ENCODE measurements around the gene NOC2L. TPM values are rescaled to one million over a fixed set of nuclear protein-coding genes. Genes with fewer than 3 reads are reported as not detected.

Gene NOC2L
- total and polyA plus RNA-seq, 7 experiments from 2014 or later: 46.6 to 88.3 (median 67.9) TPM

GRCh38 chr1:914131-914890 is 44.7 kb downstream of the NOC2L start:
- DNase-seq (peak in 1 of 9 donors; percentile 2), ATAC-seq (no peak)
- Mint-ChIP-seq H3K4me1 (peaks cover 4 to 8% (median 6%) of the 10 kb centered on the region in 7 donors), H3K4me3 (no peak overlapping the region), H3K36me3 (no peaks in the 10 kb centered on the region), H3K27ac (peak overlapping the region in 1 of 9 donors; percentile 14), H3K27me3 (peaks cover 22 to 48% (median 27%) of the 10 kb centered on the region in 5 donors), H3K9me3 (peaks cover 0 to 3% (median 0%) of the 10 kb centered on the region in 11 donors)
- intact Hi-C loops (cut with micrococcal nuclease): no loop called here
- no peaks in the 10 kb centered on the region for H3K9me3 ChIP-seq (ENCODE audit: control insufficient read depth in 2 of 3, low read length in 3 of 3)
- H3K4me1 ChIP-seq (ENCODE audit: control insufficient read depth in 2 of 2, insufficient read depth in 2 of 2, low read length in 2 of 2): no peaks in the 10 kb centered on the region
- H3K4me3 ChIP-seq (ENCODE audit: low read length): no peak overlapping the region
- ChIA-PET CTCF (no interaction called here), POLR2A (no interaction called here)
- H3K36me3 ChIP-seq (ENCODE audit: control insufficient read depth in 2 of 3, insufficient read depth in 3 of 3, low read length in 3 of 3): no peaks in the 10 kb centered on the region
- no peaks in the 10 kb centered on the region for H3K27me3 ChIP-seq (ENCODE audit: control insufficient read depth in 2 of 2, insufficient read depth in 2 of 2, low read length in 2 of 2)
- H3K27ac ChIP-seq (ENCODE audit: low read depth, low read length): no peak overlapping the region

- H3K27ac Mint-ChIP-seq: no peak overlapping the region
- Histone ChIP-seq H3K4me3 (ENCODE audit: low read length) (no peak overlapping the region), H3K4me1 (ENCODE audit: control insufficient read depth in 2 of 2, insufficient read depth in 2 of 2, low read length in 2 of 2) (no peaks in the 10 kb centered on the region), H3K27ac (ENCODE audit: low read depth, low read length) (no peak overlapping the region), H3K36me3 (ENCODE audit: control insufficient read depth in 2 of 3, insufficient read depth in 3 of 3, low read length in 3 of 3) (no peaks in the 10 kb centered on the region), H3K9me3 (ENCODE audit: control insufficient read depth in 2 of 3, low read length in 3 of 3) (no peaks in the 10 kb centered on the region), H3K27me3 (ENCODE audit: control insufficient read depth in 2 of 2, insufficient read depth in 2 of 2, low read length in 2 of 2) (no peaks in the 10 kb centered on the region)
- H3K9me3 Mint-ChIP-seq: peaks cover 0 to 3% (median 0%) of the 10 kb centered on the region in 11 donors
- H3K27me3 Mint-ChIP-seq: peaks cover 19 to 42% (median 23%) of the 10 kb centered on the region in 5 donors
- peaks cover 4 to 8% (median 6%) of the 10 kb centered on the region in 7 donors for H3K4me1 Mint-ChIP-seq
- intact Hi-C loops (cut with micrococcal nuclease): no loop called here
- ChIA-PET CTCF (no interaction called here), POLR2A (no interaction called here)
- DNase-seq (peak in 1 of 9 donors; percentile 6), ATAC-seq (no peak)
- H3K4me3 Mint-ChIP-seq: no peak overlapping the region
- no peaks in the 10 kb centered on the region for H3K36me3 Mint-ChIP-seq
These were observed 45.4 kb downstream of the NOC2L start for GRCh38 chr1:913491-914130.

- Mint-ChIP-seq H3K36me3 (no peaks in the 10 kb centered on the region), H3K27ac (peak overlapping the region in 1 of 9 donors; percentile 0), H3K4me3 (peak overlapping the region in 1 of 10 donors; percentile 20), H3K9me3 (peaks cover 0 to 5% (median 0%) of the 10 kb centered on the region in 11 donors), H3K4me1 (peaks cover 4 to 8% (median 6%) of the 10 kb centered on the region in 7 donors), H3K27me3 (peaks cover 18 to 39% (median 28%) of the 10 kb centered on the region in 5 donors)
- peak; percentile 36 for ATAC-seq
- CTCF ChIA-PET: no interaction called here
- intact Hi-C loops (cut with micrococcal nuclease): no loop called here
- POLR2A ChIA-PET: no interaction called here
- Histone ChIP-seq H3K4me3 (ENCODE audit: low read length) (no peak overlapping the region), H3K27me3 (ENCODE audit: control insufficient read depth in 2 of 2, insufficient read depth in 2 of 2, low read length in 2 of 2) (no peaks in the 10 kb centered on the region), H3K36me3 (ENCODE audit: control insufficient read depth in 2 of 3, insufficient read depth in 3 of 3, low read length in 3 of 3) (no peaks in the 10 kb centered on the region), H3K4me1 (ENCODE audit: control insufficient read depth in 2 of 2, insufficient read depth in 2 of 2, low read length in 2 of 2) (no peaks in the 10 kb centered on the region), H3K27ac (ENCODE audit: low read depth, low read length) (no peak overlapping the region), H3K9me3 (ENCODE audit: control insufficient read depth in 2 of 3, low read length in 3 of 3) (no peaks in the 10 kb centered on the region)
- DNase-seq: peak in 1 of 9 donors; percentile 22
These were observed 46.2 kb downstream of the NOC2L start for GRCh38 chr1:912740-913301.

- peaks cover 4 to 8% (median 6%) of the 10 kb centered on the region in 7 donors for H3K4me1 Mint-ChIP-seq
- Histone ChIP-seq H3K36me3 (ENCODE audit: control insufficient read depth in 2 of 3, insufficient read depth in 3 of 3, low read length in 3 of 3) (no peaks in the 10 kb centered on the region), H3K4me3 (ENCODE audit: low read length) (no peak overlapping the region), H3K27ac (ENCODE audit: low read depth, low read length) (no peak overlapping the region), H3K9me3 (ENCODE audit: control insufficient read depth in 2 of 3, low read length in 3 of 3) (no peaks in the 10 kb centered on the region), H3K27me3 (ENCODE audit: control insufficient read depth in 2 of 2, insufficient read depth in 2 of 2, low read length in 2 of 2) (no peaks in the 10 kb centered on the region), H3K4me1 (ENCODE audit: control insufficient read depth in 2 of 2, insufficient read depth in 2 of 2, low read length in 2 of 2) (no peaks in the 10 kb centered on the region)
- no peak overlapping the region for H3K27ac Mint-ChIP-seq
- ChIA-PET POLR2A (interaction anchor here (0.6 kb wide), 1 partner anchor 15 kb away, joined by 3 read pairs; no protein-coding TSS in a partner anchor), CTCF (interaction anchor here (1.1 kb wide), 1 partner anchor 72 kb away, joined by 4 read pairs; no protein-coding TSS in a partner anchor)
- H3K27me3 Mint-ChIP-seq: peaks cover 18 to 38% (median 32%) of the 10 kb centered on the region in 5 donors
- H3K9me3 Mint-ChIP-seq: peaks cover 0 to 5% (median 0%) of the 10 kb centered on the region in 11 donors
- intact Hi-C loops (cut with micrococcal nuclease): no loop called here
- DNase-seq (peak in 1 of 9 donors; percentile 8), ATAC-seq (no peak)
- H3K36me3 Mint-ChIP-seq: no peaks in the 10 kb centered on the region
- H3K4me3 Mint-ChIP-seq: peak overlapping the region in 1 of 10 donors; percentile 20
These were observed 46.9 kb downstream of the NOC2L start for GRCh38 chr1:911875-912739.

GRCh38 chr1:910881-911721 is 48.0 kb downstream of the NOC2L start:
- no peaks in the 10 kb centered on the region for H3K27me3 ChIP-seq (ENCODE audit: control insufficient read depth in 2 of 2, insufficient read depth in 2 of 2, low read length in 2 of 2)
- peaks cover 29 to 45% (median 42%) of the 10 kb centered on the region in 5 donors for H3K27me3 Mint-ChIP-seq
- POLR2A ChIA-PET: no interaction called here
- no peak overlapping the region for H3K4me3 Mint-ChIP-seq
- intact Hi-C loops (cut with micrococcal nuclease): no loop called here
- no peaks in the 10 kb centered on the region for H3K9me3 ChIP-seq (ENCODE audit: control insufficient read depth in 2 of 3, low read length in 3 of 3)
- CTCF ChIA-PET: interaction anchor here (1.1 kb wide), 1 partner anchor 73 kb away, joined by 4 read pairs; no protein-coding TSS in a partner anchor
- ATAC-seq (no peak), DNase-seq (peak in 1 of 9 donors; percentile 18)
- H3K36me3 ChIP-seq (ENCODE audit: control insufficient read depth in 2 of 3, insufficient read depth in 3 of 3, low read length in 3 of 3): no peaks in the 10 kb centered on the region
- no peak overlapping the region for H3K27ac Mint-ChIP-seq
- H3K27ac ChIP-seq (ENCODE audit: low read depth, low read length): no peak overlapping the region
- peaks cover 4 to 8% (median 6%) of the 10 kb centered on the region in 7 donors for H3K4me1 Mint-ChIP-seq
- H3K36me3 Mint-ChIP-seq: no peaks in the 10 kb centered on the region
- H3K9me3 Mint-ChIP-seq: peaks cover 0 to 5% (median 0%) of the 10 kb centered on the region in 11 donors
- H3K4me3 ChIP-seq (ENCODE audit: low read length): no peak overlapping the region
- no peaks in the 10 kb centered on the region for H3K4me1 ChIP-seq (ENCODE audit: control insufficient read depth in 2 of 2, insufficient read depth in 2 of 2, low read length in 2 of 2)
